Measurements from ENCODE around the gene AP1S1.

DNA sequence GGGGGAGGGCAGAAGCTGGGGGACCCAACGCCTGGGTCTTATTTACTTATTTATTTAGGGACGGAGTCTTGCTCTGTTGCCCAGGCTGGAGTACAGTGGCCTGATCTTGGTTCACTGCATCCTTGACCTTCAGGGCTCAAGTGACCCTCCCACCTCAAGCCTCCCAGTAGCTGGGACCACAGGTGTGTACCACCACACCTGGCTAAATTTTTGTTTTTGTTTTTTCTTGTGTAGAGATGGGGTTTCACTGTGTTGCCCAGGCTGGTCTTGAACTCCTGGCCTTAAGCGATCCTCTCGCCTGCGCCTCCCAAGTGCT, 48.3 kb downstream of the AP1S1 start:
- TF ChIP-seq, protein P1, sequence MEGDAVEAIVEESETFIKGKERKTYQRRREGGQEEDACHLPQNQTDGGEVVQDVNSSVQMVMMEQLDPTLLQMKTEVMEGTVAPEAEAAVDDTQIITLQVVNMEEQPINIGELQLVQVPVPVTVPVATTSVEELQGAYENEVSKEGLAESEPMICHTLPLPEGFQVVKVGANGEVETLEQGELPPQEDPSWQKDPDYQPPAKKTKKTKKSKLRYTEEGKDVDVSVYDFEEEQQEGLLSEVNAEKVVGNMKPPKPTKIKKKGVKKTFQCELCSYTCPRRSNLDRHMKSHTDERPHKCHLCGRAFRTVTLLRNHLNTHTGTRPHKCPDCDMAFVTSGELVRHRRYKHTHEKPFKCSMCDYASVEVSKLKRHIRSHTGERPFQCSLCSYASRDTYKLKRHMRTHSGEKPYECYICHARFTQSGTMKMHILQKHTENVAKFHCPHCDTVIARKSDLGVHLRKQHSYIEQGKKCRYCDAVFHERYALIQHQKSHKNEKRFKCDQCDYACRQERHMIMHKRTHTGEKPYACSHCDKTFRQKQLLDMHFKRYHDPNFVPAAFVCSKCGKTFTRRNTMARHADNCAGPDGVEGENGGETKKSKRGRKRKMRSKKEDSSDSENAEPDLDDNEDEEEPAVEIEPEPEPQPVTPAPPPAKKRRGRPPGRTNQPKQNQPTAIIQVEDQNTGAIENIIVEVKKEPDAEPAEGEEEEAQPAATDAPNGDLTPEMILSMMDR (IDR thresholded peaks at IDR 0.05), result no peak
- no peak for TF ChIP-seq POLR2A (IDR thresholded peaks at IDR 0.05)

All from testis (tissue), 2 donors.